Left lung (tissue), 10 donors: ENCODE data around the gene JCHAIN. TPM values are rescaled to one million over a fixed set of nuclear protein-coding genes. Genes with fewer than 3 reads are reported as not detected.
A peak's percentile ranks its signal among the peaks of the same experiment; 100 is the strongest.

ENCODE experiments used
- ATAC-seq: fragments of 200-7000 bp; cut with Tn5 transposase; one replicate; pipeline ENCODE4 v1.9.1; 2020; ENCODE audit warnings: moderate library complexity
- DNase-seq, 4 donors: peaks; one replicate each; pipeline ENCODE4 v3.0.0-alpha.2; 2013 to 2020
- H3K27ac ChIP-seq, 2 donors: fragments of 200-600 bp; sonication (generic) in 1 of 2; one replicate each; pipeline versions ENCODE4 v1.5.0 to v1.8.0; 2020 to 2021
- H3K27me3 ChIP-seq, 2 donors: fragments of 200-600 bp; sonication (generic) in 1 of 2; one replicate each; pipeline versions ENCODE4 v1.5.0 to v1.8.0; 2020 to 2021
- H3K36me3 ChIP-seq, 2 donors: fragments of 200-600 bp; sonication (generic) in 1 of 2; one replicate each; pipeline versions ENCODE4 v1.5.0 to v1.8.0; 2020 to 2021
- H3K4me1 ChIP-seq, 2 donors: fragments of 200-600 bp; one replicate each; pipeline ENCODE4 v1.8.0; 2021
- H3K4me3 ChIP-seq, 2 donors: fragments of 200-600 bp; sonication (generic) in 1 of 2; one replicate each; pipeline versions ENCODE4 v1.5.0 to v1.8.0; 2020 to 2021; ENCODE audit warnings: mild to moderate bottlenecking in 1 of 2
- H3K9me3 ChIP-seq, 2 donors: fragments of 200-600 bp; sonication (generic) in 1 of 2; one replicate each; pipeline versions ENCODE4 v1.5.0 to v1.8.0; 2020 to 2021
- CTCF ChIP-seq, 2 donors: fragments of 200-600 bp; sonication (generic) in 1 of 2; IDR thresholded peaks; one replicate each; pipeline versions ENCODE4 v1.5.0 to v1.8.0; 2021; ENCODE audit warnings: antibody characterized with exemption in 2 of 2
- intact Hi-C, 2 donors: fragments of 100-400 bp; cut with DNase I; formaldehyde crosslinking; loops; one replicate each; pipeline versions ENCODE4 v1.11.2 to v1.14.2; 2022
- polyA plus RNA-seq, 6 donors: library from polyadenylated mRNA; unstranded; fragments of 120-200 nt; gene quantifications; one replicate each; pipeline ENCODE4 v1.2.1, GENCODE V29; 2013; ENCODE audit not compliant: insufficient read length in 6 of 6
- total RNA-seq, 2 donors: library from RNA; stranded (reverse); fragmentation: NEBNext Ultra II Directional; extraction: Animal tissue kit (Norgen Biotek cat#: 25700); gene quantifications; one replicate each; pipeline ENCODE4 v1.2.1, GENCODE V29; 2021
- donor health status: DM: no; HTN: yes; CAD: no.
- donor health status: DM: no; HTN: no; CAD: no.

Gene JCHAIN
- total and polyA plus RNA-seq, 8 donors = 1.5 to 184 (median 2.4) TPM

DNA sequence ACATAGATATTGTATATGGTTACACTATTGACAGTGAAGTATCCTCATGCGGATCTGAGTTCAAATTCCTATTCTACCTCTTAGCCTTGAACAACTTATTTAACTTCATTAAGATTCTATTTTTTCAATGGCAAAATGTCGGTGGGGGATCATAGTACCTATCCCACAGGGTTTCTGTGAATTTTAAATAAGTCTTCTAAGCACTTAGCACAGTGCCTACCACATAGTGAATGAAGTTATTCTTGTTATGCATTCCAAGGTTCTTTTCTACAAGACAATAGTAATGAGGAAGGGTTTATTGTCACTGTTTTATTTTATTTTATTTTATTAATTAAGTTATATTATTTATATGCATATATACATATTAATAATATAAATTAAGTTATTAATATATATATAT lies 46.5 kb downstream of the JCHAIN start:
- Histone ChIP-seq H3K9me3 (no peaks in the 10 kb centered on the region), H3K4me1 (no peaks in the 10 kb centered on the region), H3K36me3 (no peaks in the 10 kb centered on the region), H3K27me3 (no peaks in the 10 kb centered on the region), H3K27ac (no peak overlapping the region), H3K4me3 (no peak overlapping the region)
- no peak for TF ChIP-seq CTCF (IDR thresholded peaks at IDR 0.05)
- no peak for ATAC-seq
- intact Hi-C loops = no loop called here
- no peak for DNase-seq

DNA sequence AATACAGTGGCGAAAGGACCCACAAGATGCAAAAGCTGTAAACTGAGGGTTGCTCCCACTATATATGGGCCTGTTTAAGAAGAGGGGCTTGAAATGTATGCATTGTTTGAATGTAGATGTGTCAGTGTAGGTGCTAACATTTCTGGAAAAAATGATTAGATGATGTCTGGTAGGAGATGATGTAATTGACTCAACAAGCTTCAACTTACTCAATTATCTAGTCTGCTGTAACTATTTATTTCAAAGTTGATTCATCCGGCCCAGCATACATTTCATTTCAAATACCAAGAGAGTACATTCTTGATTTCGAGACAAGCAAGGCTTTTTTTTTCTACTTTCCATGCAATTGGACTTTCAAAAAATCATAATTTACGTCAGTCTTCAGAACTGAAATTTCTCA lies 47.0 kb downstream of the JCHAIN start:
- H3K36me3 ChIP-seq = no peaks in the 10 kb centered on the region
- H3K27ac ChIP-seq = no peak overlapping the region
- ATAC-seq = no peak
- H3K9me3 ChIP-seq = no peaks in the 10 kb centered on the region
- no peak for TF ChIP-seq CTCF (IDR thresholded peaks at IDR 0.05)
- H3K4me3 ChIP-seq = no peak overlapping the region
- no peak for DNase-seq
- no peaks in the 10 kb centered on the region for H3K27me3 ChIP-seq
- intact Hi-C loops = no loop called here
- H3K4me1 ChIP-seq = no peaks in the 10 kb centered on the region

DNA sequence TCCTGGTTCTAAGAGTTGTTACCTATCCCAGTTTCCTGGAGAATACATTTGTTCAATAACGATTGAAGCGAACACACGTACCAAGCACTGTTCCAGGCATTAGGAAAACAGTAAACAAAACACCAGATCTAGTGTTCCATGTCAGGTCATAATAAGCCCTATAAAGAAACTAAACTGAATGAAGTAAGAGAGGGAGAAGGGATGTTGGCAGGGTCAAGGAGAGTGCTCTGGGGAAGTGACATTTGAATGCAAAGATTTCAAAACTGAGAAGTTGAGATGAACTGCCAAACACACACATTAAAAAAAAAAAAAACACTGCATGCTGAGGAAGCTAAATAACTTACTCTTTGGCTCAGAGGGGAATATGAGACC lies 52.1 kb downstream of the JCHAIN start:
- ATAC-seq (peak; percentile 34), DNase-seq (peak in 1 of 4 donors; percentile 53)
- no peak for TF ChIP-seq CTCF (IDR thresholded peaks at IDR 0.05)
- intact Hi-C loops = no loop called here
- Histone ChIP-seq H3K4me1 (no peaks in the 10 kb centered on the region), H3K4me3 (no peak overlapping the region), H3K27me3 (no peaks in the 10 kb centered on the region), H3K36me3 (no peaks in the 10 kb centered on the region), H3K27ac (no peak overlapping the region), H3K9me3 (no peaks in the 10 kb centered on the region)

DNA sequence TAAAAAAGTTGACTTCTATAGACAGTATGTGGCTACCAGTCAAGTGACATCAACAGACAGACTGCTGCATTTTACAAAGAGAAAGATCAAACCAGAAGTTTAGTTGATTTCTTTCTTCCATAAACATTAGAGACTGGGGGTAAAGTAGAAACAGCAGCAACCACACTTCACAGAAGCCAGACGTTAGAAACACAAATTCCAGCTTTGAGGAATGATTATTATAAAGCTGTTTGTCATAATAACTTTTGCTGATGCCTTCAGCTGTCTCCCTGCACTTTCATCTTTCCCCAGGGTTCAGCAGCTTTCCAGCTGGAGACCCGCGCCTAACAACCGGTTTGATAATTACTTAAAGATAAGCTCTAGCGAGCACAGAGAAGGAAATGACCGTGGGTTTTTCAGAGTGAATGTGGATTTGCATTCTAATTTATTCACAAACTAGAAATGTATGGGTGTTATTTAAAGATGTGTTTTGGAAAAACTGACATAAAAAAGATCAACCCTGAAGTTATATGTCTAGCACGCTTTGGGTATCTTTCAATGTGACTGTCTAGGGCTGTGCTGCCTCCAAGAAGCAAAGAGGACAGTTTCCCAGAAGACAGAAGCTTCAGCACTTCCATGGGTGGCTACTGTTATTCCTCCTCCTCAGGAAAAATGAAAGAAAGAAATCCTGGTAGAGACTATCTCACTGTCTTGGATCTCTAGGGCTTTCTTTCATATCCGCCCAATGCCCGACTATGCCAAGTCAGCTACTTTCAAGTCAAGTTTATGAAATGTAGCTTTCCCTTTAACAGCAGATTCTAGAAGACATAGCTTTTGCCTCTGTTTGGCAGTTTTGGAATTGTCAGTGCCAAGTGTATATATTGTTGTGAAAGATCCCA lies 52.8 kb downstream of the JCHAIN start:
- Histone ChIP-seq H3K4me1 (no peaks in the 10 kb centered on the region), H3K9me3 (no peaks in the 10 kb centered on the region), H3K27ac (no peak overlapping the region), H3K27me3 (no peaks in the 10 kb centered on the region), H3K4me3 (no peak overlapping the region), H3K36me3 (no peaks in the 10 kb centered on the region)
- ATAC-seq (peak; percentile 45), DNase-seq (peak in 2 of 4 donors; percentile 60 to 62)
- intact Hi-C loops = no loop called here
- TF ChIP-seq CTCF (IDR thresholded peaks at IDR 0.05) = no peak

DNA sequence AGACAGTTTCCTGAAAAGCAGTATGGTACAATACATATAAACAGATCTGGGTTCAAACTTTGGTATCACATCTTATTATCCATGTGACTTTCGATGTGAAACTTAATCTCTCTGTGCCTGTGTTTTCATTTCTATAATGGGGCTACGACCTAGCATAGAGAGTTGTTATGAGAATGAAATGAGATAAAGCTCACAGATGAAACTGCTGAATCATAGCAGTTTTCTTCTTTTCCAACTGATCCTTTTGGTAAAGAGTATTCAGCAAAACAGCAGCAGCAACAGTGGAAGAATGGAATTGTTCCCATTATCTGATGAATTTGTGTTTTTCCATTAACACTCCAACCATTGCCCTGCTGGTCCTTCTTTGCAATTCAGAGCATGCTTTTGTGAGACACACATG lies 58.0 kb downstream of the JCHAIN start:
- H3K4me1 ChIP-seq = no peaks in the 10 kb centered on the region
- H3K9me3 ChIP-seq = no peaks in the 10 kb centered on the region
- no peak overlapping the region for H3K4me3 ChIP-seq
- no peaks in the 10 kb centered on the region for H3K27me3 ChIP-seq
- ATAC-seq = no peak
- DNase-seq = no peak
- TF ChIP-seq CTCF (IDR thresholded peaks at IDR 0.05) = no peak
- intact Hi-C loops = no loop called here
- H3K36me3 ChIP-seq = no peaks in the 10 kb centered on the region
- H3K27ac ChIP-seq = no peak overlapping the region
